Measurements from ENCODE around the gene ITGA8. TPM values are rescaled to one million over a fixed set of nuclear protein-coding genes. Genes with fewer than 3 reads are reported as not detected.

The ITGA8 gene
- polyA plus RNA-seq, 1 donor (not counting 4 experiments of a cell fraction or from before 2014, with no cell fraction given) = not detected

DNA sequence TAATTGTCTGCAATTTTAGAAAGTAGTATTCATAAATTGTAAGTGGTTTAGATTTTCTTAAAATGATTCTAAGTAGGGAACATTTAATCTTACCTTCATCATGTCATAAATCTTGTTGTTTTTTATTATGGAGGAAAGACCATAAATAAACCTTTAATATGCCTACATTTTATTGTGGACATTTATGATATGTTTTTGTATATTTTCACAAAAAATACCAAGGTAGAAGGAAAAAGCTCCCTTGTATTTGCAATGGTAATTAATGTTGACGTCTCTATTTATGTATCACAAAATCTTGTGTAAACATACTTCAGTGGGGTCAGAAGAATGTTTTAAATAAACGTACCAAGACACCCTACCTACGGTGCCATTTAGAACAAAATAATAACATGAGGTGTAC is 193.0 kb downstream of the ITGA8 start:
- FAIRE-seq (no peak), DNase-seq (ENCODE audit: low read depth, low spot score) (no peak)
- Histone ChIP-seq H3K9me3 (ENCODE audit: control insufficient read depth, low read depth, low read length) (no peaks in the 10 kb centered on the region), H3K79me2 (ENCODE audit: control insufficient read depth, insufficient read depth, low read length) (no peaks in the 10 kb centered on the region), H3K9ac (ENCODE audit: control insufficient read depth, extremely low read depth, insufficient read depth, low read length) (no peak overlapping the region), H3K36me3 (ENCODE audit: control insufficient read depth in 2 of 2, extremely low read depth in 1 of 2, insufficient read depth in 2 of 2, low read length in 2 of 2) (no peaks in the 10 kb centered on the region), H2AFZ (ENCODE audit: control insufficient read depth, low read length) (no peak overlapping the region), H3K4me2 (ENCODE audit: control insufficient read depth, extremely low read depth, insufficient read depth, low read depth, low read length) (no peak overlapping the region), H3K9me1 (ENCODE audit: control insufficient read depth, extremely low read depth, insufficient read depth, low read length) (no peaks in the 10 kb centered on the region), H3K4me1 (ENCODE audit: control insufficient read depth, extremely low read depth, insufficient read depth, low read length) (no peaks in the 10 kb centered on the region), H4K20me1 (ENCODE audit: control insufficient read depth, extremely low read depth, insufficient read depth, low read length) (no peaks in the 10 kb centered on the region), H3K27ac (ENCODE audit: control insufficient read depth, insufficient read depth, low read length) (no peak overlapping the region), H3K27me3 (ENCODE audit: control insufficient read depth, extremely low read depth, insufficient read depth, low read length) (no peaks in the 10 kb centered on the region), H3K4me3 (ENCODE audit: control insufficient read depth in 2 of 3, extremely low read depth in 1 of 3, insufficient read depth in 2 of 3, low read depth in 1 of 3, low read length in 3 of 3) (no peak overlapping the region)
- dilution Hi-C loops (cut with MboI; ENCODE audit: extremely low pct_ligation_motif_present, low sequenced_read_pairs) = no loop called here
- no peak for TF ChIP-seq EZH2 (IDR thresholded peaks at IDR 0.05; ENCODE audit: low read length)
- TF ChIP-seq, protein P1, sequence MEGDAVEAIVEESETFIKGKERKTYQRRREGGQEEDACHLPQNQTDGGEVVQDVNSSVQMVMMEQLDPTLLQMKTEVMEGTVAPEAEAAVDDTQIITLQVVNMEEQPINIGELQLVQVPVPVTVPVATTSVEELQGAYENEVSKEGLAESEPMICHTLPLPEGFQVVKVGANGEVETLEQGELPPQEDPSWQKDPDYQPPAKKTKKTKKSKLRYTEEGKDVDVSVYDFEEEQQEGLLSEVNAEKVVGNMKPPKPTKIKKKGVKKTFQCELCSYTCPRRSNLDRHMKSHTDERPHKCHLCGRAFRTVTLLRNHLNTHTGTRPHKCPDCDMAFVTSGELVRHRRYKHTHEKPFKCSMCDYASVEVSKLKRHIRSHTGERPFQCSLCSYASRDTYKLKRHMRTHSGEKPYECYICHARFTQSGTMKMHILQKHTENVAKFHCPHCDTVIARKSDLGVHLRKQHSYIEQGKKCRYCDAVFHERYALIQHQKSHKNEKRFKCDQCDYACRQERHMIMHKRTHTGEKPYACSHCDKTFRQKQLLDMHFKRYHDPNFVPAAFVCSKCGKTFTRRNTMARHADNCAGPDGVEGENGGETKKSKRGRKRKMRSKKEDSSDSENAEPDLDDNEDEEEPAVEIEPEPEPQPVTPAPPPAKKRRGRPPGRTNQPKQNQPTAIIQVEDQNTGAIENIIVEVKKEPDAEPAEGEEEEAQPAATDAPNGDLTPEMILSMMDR (optimal IDR thresholded peaks at IDR 0.05 in 1 of 3, IDR thresholded peaks at IDR 0.05 in 1 of 3, conservative IDR thresholded peaks at IDR 0.05 in 1 of 3; ENCODE audit: extremely low read depth in 1 of 3, insufficient read depth in 2 of 3, low read length in 3 of 3) = no peak

DNA sequence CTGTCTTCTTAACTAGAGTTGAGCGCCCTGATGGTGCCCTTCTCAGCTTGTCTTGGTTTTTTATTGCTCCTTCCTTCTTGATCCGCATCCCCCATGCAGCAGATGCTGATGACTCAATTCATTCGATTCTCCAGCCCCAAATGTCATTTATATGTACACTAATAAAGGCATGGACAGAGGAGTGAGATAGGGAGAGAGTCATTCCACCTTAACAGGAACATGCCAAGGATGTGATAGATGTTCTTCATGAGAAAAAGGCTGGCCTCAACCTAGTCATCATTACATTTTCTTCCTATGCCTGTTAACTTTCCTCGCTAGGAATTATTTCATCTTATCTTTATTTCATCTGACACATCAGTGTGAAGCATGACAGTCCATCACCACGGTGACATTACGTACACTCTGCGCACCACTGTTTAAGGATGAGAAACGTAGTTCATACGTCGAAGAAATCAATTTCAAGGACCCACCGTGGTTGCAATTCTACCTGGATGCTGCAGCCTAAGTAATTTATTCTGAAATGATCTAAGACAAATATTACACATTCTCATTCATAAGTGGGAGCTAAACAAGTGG is 198.3 kb downstream of the ITGA8 start:
- Histone ChIP-seq H4K20me1 (ENCODE audit: control insufficient read depth, extremely low read depth, insufficient read depth, low read length) (no peaks in the 10 kb centered on the region), H3K9me1 (ENCODE audit: control insufficient read depth, extremely low read depth, insufficient read depth, low read length) (no peaks in the 10 kb centered on the region), H3K4me1 (ENCODE audit: control insufficient read depth, extremely low read depth, insufficient read depth, low read length) (no peaks in the 10 kb centered on the region), H3K79me2 (ENCODE audit: control insufficient read depth, insufficient read depth, low read length) (no peaks in the 10 kb centered on the region), H3K9me3 (ENCODE audit: control insufficient read depth, low read depth, low read length) (no peaks in the 10 kb centered on the region), H3K27ac (ENCODE audit: control insufficient read depth, insufficient read depth, low read length) (no peak overlapping the region), H3K4me2 (ENCODE audit: control insufficient read depth, extremely low read depth, insufficient read depth, low read depth, low read length) (no peak overlapping the region), H3K36me3 (ENCODE audit: control insufficient read depth in 2 of 2, extremely low read depth in 1 of 2, insufficient read depth in 2 of 2, low read length in 2 of 2) (no peaks in the 10 kb centered on the region), H3K4me3 (ENCODE audit: control insufficient read depth in 2 of 3, extremely low read depth in 1 of 3, insufficient read depth in 2 of 3, low read depth in 1 of 3, low read length in 3 of 3) (no peak overlapping the region), H3K9ac (ENCODE audit: control insufficient read depth, extremely low read depth, insufficient read depth, low read length) (no peak overlapping the region), H3K27me3 (ENCODE audit: control insufficient read depth, extremely low read depth, insufficient read depth, low read length) (no peaks in the 10 kb centered on the region), H2AFZ (ENCODE audit: control insufficient read depth, low read length) (no peak overlapping the region)
- no peak for FAIRE-seq
- TF ChIP-seq, protein P1 (optimal IDR thresholded peaks at IDR 0.05 in 1 of 3, IDR thresholded peaks at IDR 0.05 in 1 of 3, conservative IDR thresholded peaks at IDR 0.05 in 1 of 3; ENCODE audit: extremely low read depth in 1 of 3, insufficient read depth in 2 of 3, low read length in 3 of 3) = no peak
- no peak for DNase-seq (ENCODE audit: low read depth, low spot score)
- dilution Hi-C loops (cut with MboI; ENCODE audit: extremely low pct_ligation_motif_present, low sequenced_read_pairs) = no loop called here
